Cortex of kidney (tissue), 1 donor: ENCODE results near the gene ANXA6.

Experiments used
- DNase-seq: peaks from one replicate; lab custom pipeline; 2025; lab: John Stamatoyannopoulos, UW

ANXA6 gene

DNA sequence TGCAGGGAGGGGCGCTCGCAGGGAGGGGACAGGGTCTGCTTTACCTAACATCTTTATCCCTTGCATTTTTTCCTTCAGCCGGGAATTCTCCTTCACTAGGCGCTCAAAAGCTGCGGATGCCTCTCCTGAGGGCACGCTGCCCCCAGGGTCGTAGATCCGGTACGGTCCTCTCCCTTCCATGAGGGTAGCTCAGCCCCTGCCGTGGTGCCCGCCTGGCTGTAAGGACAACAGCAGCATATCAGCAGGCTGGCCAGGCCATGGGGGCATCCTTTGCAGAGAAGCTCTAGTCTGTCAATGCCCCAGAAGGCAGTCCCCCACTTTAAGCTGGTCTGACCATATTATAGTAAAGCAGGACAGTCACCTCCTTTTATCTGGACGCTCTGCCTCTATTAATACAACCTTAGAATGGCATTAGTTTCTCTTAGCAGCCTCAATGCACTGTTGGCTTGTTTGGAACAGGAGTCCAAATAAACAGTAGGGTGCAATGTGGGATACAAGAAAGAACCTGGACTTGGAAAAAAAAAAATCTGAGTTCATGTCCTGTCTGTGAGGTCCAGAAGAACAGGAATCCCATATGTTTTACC, 92.6 kb downstream of the ANXA6 start:
- DNase-seq: no peak

DNA sequence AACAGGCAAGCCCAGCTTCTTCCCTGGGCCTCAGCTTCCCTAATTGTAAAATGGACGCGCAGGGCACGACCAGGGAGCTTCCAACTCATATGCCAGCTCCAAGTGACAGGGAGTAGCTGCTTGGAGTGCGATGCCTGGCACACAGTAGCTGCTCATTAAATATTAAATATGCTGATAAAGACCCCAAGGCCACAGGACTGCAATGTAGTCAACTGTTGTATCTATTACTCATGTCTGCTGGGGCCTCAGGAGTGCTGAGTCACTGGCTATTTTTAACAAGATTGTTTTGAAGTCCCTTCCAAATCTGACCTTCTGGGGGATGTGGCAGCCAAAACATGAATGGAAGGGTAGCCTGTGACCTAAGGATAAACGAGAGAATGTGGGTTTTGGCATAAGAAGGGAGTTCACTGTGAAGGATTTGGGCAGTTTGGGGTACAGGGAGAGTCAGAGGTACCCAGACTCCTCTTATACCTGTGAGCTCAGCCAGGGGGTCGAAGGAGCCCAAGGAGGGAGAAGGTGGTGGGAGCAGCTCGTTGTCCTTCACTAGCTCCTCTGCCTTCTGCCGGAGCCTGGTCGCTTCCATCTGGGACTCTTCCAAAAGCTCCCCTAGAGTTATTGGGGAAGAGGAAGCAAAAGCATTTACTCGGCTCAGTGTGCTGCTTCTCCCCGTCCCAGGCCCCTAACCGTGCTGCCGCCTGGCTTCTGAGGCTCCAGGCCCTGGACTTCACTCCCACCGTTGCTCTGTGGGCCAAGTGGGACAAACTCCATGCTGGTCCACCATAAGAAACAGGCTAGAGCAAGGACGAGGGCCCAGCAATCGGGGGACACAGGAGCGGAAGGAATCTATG, 94.2 kb downstream of the ANXA6 start:
- DNase-seq: no peak

DNA sequence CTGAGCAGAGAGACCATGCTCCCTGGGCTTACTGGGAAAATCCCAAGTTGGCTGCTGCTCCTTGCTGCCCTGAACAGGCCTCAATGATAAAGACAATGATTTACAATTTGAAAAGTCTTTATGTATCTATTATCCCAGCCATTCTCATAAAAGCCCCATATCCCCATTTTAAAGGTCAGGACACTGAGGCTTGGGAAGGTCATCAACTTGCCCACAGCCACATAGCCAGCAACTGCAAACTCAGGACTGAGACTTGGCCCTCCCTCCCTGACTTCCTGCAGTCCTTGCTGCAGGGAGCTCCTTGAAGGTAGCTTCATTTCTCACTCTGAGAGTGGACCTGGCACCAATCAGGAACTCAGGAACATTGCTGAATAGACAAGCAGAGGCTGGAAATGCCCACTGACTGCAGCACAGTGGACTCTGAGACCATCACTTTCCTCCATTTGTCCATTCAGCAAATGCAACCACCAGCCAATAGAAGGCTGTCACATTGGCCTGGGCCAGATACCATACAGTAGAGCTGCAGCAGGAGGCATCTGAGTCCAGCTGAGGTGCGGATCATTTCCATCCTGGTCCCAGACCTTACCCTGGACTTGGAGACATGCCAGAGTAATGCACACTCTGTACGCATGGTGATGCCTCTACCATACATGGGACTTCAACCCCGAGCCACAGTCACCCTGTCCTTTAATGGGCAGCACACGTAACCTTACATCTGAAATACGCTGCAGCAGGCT, 95.0 kb downstream of the ANXA6 start:
- DNase-seq: no peak

DNA sequence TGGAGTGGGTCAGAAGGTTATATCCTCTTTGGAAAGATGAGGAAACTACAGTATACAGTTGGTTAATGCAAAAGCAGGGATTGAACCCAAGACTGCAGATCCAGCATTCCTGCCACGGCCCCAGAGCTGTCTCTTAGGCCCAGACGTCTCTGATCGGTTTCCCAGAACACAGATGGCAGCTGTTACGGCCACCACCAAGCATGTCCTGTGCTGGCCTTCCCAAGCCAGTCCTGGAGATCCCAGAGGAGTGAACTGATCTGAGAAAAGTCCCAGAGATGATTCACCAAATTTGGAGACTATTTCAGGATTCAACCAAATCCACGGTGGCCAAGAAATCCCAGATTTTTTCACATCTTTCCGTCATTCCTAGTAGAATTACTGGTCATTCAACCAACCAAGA, 96.8 kb downstream of the ANXA6 start:
- DNase-seq: no peak

DNA sequence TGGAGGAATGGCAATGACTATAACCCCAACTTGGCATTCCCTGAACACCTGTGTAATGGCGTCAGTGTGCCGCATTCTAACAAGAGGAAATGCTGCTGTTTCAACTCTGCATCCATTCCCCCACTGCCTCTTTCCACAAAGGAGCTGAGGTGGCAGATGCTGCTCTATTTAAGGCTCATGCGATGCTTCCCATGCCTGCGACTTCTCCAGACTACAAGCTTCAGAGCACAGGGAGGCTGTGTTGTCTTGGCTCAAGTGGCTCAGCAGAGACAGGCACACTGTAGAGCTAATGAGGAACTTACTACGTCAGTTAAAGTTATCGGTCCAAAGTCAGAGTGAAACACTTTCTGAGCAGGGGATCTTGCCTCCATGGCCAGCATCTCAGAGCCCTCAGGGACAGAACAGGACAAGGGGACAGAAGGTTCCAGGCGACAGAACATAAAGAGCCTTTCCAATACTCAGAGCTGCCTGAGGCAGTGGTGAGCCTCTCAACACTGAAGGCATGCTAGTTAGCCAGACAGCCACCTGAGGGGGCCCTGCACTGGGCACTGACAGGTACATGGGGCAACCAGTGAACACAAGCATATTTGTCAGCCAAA, 98.6 kb downstream of the ANXA6 start:
- DNase-seq: no peak

DNA sequence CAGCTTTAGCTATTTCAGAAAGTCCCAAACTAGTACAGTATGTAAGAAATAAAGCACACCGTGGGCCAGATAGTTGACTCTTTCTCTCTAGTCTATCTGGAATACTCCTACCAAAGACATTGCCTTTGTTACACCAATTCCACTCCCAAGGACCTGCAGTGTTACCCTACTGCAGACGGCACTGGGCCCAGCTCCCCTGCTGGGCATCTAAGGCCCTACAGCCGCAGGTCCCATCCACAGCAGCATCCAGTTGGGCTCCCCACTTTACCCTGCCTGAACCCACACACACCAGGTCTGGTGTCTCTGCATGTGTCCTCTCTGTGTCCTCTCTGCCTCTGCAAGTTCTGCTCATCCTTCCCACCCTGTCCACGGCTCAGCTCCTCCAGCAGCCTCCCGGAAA, 99.3 kb downstream of the ANXA6 start:
- no peak for DNase-seq

DNA sequence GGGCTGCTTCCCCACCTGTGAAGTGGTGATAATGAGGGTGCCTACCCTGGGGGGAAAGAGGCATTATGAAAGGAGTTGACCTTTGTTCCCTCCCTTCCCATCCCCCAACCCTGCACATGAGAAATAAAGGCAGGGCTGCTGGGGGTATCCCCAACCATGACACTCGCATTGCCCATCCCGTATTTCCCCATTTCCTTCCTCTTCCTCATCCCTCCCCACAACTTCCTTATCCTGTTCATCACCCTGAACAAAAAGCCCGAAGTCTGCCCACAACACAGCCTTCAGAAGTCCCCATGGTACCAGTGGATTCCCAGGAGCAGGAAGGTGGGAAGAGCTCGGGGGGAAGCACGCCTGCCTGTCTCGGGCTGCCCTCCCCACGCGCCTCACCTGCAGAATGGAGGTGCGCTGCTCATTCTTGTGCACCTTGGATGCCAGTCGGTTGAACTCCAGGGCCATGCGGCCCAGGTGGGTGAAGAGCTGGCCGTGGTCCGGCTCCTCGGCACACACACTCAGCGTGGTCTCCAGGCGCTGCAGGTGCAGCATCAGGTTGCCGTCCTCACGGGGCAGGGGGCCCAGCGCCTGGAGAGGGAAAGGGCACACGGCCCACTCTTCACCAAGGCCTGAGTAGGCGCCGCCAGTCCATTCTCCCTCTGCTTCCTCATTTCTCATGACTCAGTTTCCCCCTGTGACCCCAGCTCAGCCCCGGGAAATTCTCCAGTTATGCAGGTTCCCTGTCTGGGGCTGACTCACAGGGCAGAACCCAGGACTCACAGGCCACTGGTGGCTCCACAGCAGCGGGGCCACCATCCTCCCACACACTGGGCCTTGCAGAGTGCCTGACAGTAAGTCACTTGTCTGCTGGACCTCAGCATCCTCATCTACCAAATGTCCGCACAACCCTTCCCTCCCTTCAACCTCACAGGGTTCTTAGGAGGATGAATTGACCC, 100.9 kb downstream of the ANXA6 start:
- no peak for DNase-seq

DNA sequence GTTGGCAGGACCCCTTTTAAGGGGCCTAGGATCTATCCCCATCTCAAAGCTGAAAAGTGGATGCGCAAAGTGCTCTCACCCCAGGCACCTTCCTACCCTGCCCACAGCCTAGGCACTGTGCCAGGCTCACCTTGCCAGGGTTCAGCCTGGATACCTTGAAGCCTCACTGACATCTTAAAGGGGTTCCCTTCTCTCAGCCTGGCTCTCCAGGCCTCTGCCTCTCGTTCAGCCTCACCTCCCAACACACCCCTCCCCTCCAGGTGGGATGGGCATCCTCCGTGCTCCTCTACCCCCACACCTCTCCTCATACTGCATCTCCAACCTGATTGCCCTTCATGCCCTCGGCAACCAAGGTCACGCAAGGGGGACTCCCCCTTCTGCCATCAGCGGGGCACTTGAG, 102.2 kb downstream of the ANXA6 start:
- no peak for DNase-seq

DNA sequence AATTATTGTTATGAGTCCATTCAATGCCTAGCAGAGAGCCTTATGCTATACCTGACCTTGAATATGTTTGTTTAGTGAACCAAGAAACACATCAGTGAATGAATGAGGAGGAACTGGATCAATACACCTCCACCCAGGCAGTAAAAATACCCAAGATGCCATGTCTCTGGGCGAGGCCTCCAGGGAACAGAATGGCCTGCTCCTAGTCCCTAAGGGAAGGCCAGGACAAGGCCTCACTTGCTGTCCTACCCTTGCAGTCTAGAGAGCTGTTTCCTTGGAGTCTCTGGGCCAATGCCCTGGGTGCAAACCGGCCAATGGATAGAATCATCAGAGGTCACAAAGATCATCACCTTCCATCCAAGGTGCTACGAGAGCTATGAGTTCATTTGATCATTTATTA, 102.9 kb downstream of the ANXA6 start:
- DNase-seq: no peak

DNA sequence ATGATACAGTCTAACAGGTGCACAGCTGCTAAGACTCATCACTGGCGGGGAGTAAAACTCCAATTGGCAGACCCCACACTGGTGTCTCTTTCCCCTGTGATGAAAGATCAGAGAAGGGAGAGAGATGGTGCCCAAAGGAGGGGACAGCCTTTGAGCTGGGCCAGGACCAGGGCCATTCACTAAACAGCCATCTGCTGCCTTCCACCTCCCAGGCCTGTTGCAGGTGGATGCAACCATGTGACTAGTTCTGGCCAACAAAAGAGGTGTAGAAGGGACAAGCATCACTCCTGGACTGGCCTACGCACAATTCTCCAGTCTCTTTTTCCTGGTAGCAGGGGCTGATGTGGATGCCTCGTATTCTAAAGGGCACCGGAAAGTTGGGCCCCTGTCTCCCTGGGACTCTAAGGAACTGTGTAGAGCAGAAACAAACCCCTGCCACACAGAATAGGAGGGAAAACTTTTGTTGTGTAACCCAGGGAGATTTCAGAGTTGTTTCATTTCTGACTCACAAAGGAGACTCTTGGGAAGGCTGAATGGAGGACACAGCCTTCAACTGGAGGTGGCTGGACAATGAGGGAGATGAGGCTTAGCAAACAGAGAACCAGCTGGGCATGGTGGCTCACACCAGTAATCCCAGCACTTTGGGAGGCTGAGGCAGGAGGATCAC, 103.7 kb downstream of the ANXA6 start:
- no peak for DNase-seq

DNA sequence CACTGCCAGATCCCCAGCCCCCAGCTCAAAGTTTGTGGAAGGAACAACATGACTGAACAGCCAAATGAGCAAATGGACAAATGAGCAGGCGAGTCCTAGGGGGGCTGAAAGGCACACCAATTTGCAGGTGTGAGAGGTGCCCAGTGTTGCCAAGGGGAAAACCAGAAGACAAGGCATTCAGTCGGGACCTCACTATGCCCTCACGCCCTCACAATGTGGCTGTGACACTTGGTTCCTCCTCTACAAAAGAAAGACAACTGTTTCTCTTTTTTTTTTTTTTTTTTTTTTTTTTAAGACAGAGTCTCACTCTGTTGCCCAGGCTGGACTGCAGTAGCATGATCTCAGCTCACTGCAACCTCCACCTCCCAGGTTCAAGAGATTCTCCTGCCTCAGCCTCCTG, 104.7 kb downstream of the ANXA6 start:
- no peak for DNase-seq

DNA sequence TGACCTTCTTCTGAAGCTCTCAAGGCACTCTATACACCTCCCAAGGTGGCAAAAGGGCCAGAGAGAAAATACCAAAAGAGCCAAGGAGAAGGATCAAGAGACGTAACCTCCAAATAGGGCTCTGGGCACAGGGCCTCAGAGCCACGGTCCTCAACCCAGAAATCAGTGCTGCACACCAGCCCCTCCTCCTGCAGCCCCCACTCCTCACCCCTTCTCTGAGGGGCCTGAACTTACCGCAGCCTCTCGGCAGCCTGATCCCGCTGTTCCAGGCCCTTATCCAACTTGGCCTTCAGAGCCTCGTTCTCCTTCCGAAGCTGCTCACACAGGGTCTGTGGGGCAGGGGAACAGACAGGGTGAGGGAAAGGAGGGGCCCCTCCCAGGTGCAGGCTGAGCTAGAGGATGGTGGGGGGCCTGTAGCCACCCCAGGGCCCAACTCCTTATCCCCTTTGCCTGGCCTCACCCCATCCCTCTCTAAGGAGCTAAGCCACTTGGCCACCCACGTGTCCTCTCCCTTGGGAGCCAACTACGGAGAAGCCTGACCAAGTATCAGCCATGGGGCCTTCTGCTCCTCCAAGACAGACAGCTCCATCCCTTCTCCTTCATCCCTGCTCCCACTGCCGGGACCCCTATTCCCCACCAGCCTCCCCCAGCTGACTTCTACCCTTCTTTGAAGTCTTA, 105.5 kb downstream of the ANXA6 start:
- DNase-seq: no peak

DNA sequence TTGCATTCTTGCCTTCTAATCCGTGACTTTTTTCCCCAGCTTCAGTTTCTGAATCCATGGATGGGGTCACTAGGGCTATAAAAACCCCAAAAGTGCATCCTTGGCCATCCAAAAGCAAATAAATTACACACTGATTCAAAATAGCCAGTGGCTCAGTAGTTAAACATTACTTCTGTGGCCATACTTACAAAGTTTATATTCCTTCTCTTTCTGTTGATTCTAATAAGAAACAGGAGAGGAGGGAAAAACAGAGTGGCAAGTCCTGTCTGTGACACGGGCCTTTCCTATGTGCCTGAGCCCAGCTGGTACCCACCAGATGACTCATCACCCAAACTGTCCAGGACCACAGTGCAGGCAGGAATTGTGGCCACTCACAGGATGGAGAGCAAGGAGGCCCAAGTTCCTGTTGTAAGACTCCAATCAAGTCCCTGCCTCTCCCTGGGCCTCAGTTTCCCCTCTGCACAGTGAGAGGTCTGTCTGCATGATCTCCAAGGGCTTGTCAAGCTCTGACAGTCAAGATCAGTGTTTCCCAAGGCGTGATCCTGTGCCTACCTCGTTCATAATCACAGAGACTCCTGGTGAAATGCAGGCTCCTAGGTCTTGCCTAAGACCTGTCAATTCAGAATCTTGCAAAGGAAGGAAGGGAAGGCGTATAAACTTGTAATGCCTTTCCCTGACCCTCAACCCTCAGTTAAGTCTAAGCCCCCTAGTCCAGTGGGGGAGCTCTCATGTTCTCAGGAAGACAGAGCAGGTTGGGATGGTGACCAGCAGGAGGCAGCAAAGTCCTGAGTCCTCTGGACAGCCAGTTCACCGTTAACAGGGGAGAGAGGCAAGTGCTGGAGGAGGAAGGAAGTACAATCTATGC, 106.3 kb downstream of the ANXA6 start:
- DNase-seq: no peak
